Kidney (tissue), 14 donors: Measurements from ENCODE around the gene COPE. TPM values are rescaled to one million over a fixed set of nuclear protein-coding genes. Genes with fewer than 3 reads are reported as not detected.
A peak's percentile ranks its signal among the peaks of the same experiment; 100 is the strongest.

Experiments used
- DNase-seq, 5 donors: peaks; one replicate each; pipeline ENCODE4 v3.0.0-alpha.2; 2013 to 2020
- FAIRE-seq: peaks from 2 replicates; lab custom pipeline; 2012; peaks lifted over from hg19 to GRCh38; lab: Jason Lieb, UNC
- H3K27ac ChIP-seq, 2 donors: one replicate each; pipeline ENCODE4 v1.7.0; 2013; ENCODE audit warnings: low read depth in 2 of 2, low read length in 2 of 2, inconsistent platforms in 1 of 2
- H3K27me3 ChIP-seq: one replicate; pipeline ENCODE4 v1.7.1; 2013; ENCODE audit warnings: low read length, inconsistent platforms; ENCODE audit not compliant: control insufficient read depth, insufficient read depth
- H3K36me3 ChIP-seq, 3 donors: one replicate each; pipeline versions ENCODE4 v1.7.0 to v1.7.1; 2013; ENCODE audit warnings: low read length in 3 of 3, control low read depth in 1 of 3, inconsistent platforms in 1 of 3; ENCODE audit not compliant: insufficient read depth in 3 of 3, control insufficient read depth in 2 of 3
- H3K4me1 ChIP-seq, 3 donors: one replicate each; pipeline versions ENCODE4 v1.7.0 to v1.7.1; 2013; ENCODE audit warnings: low read length in 3 of 3, inconsistent platforms in 1 of 3, low read depth in 1 of 3; ENCODE audit not compliant: control insufficient read depth in 2 of 3, insufficient read depth in 2 of 3
- H3K4me3 ChIP-seq, 3 donors: one replicate each; pipeline versions ENCODE4 v1.7.0 to v1.8.1; 2013; ENCODE audit warnings: low read length in 3 of 3, control low read depth in 1 of 3, inconsistent platforms in 1 of 3
- H3K9ac ChIP-seq, 3 donors: one replicate each; pipeline versions ENCODE4 v1.7.0 to v1.7.1; 2013; ENCODE audit warnings: low read length in 3 of 3, control low read depth in 1 of 3, inconsistent platforms in 1 of 3
- H3K9me3 ChIP-seq, 3 donors: one replicate each; pipeline versions ENCODE4 v1.7.0 to v1.7.1; 2013; ENCODE audit warnings: low read length in 3 of 3, control low read depth in 1 of 3, inconsistent platforms in 1 of 3; ENCODE audit not compliant: control insufficient read depth in 2 of 3, insufficient read depth in 1 of 3
- intact Hi-C: fragments of 100-400 bp; cut with DNase I; formaldehyde crosslinking; loops from one replicate; pipeline ENCODE4 v1.11.1; 2022
- polyA plus RNA-seq: library from polyadenylated mRNA; stranded (reverse); fragments of 350-450 nt; fragmentation: Illumina TruSeq; extraction: RNeasy Lipid Tissue Mini Kit (QIAGEN cat#74804); gene quantifications from one replicate; pipeline ENCODE4 v1.2.3, GENCODE V29; 2014; ENCODE audit warnings: low read depth, low replicate concordance; ENCODE audit not compliant: insufficient read depth
- total RNA-seq: library from RNA; stranded (reverse); fragmentation: NEBNext Ultra II Directional; extraction: Animal tissue kit (Norgen Biotek cat#: 25700); gene quantifications from one replicate; pipeline ENCODE4 v1.2.1, GENCODE V29; 2021
- TF ChIP-seq, protein P1 (sequence below): IDR thresholded peaks from 3 replicates; pipeline ENCODE4 v1.5.1; 2012; ENCODE audit warnings: mild to moderate bottlenecking, moderate library complexity, borderline replicate concordance; ENCODE audit not compliant: insufficient read depth; ENCODE audit errors: extremely low read depth
- donor health status: control.
- donor health status: control.
- donor health status: control.
- donor health status: control.
- donor health status: control.
- donor health status: DM: yes; HTN: yes; CAD: no.
- donor health status: Normal renal cell carcinoma (clear cell type).

Gene COPE
- total and polyA plus RNA-seq, 2 donors from 2014 or later = 166 to 263 TPM

DNA sequence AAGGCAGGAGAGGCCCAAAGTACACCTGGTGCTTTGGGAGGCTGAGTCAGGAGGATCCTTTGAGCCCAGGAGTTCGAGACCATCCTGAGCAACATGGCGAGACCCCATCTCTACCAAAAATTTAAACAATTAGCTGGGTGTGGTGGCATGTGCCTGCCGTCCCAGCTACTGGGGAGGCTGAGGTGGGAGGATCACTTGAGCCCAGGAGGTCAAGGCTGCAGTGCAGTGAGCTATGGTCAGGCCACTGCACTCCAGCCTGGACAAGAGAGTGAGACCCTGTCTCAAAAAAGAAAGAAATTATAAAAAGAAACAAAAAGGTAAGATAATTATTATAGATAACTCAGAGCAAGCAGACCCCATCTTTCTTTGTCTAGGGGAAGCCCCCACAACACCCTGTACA, 20.0 kb upstream of the COPE start:
- Histone ChIP-seq H3K4me1 (peaks cover 0 to 4% (median 3%) of the 10 kb centered on the region in 3 donors), H3K4me3 (no peak overlapping the region), H3K27me3 (no peaks in the 10 kb centered on the region), H3K9me3 (no peaks in the 10 kb centered on the region), H3K9ac (no peak overlapping the region), H3K36me3 (no peaks in the 10 kb centered on the region), H3K27ac (no peak overlapping the region)
- no peak for DNase-seq
- TF ChIP-seq, protein P1, sequence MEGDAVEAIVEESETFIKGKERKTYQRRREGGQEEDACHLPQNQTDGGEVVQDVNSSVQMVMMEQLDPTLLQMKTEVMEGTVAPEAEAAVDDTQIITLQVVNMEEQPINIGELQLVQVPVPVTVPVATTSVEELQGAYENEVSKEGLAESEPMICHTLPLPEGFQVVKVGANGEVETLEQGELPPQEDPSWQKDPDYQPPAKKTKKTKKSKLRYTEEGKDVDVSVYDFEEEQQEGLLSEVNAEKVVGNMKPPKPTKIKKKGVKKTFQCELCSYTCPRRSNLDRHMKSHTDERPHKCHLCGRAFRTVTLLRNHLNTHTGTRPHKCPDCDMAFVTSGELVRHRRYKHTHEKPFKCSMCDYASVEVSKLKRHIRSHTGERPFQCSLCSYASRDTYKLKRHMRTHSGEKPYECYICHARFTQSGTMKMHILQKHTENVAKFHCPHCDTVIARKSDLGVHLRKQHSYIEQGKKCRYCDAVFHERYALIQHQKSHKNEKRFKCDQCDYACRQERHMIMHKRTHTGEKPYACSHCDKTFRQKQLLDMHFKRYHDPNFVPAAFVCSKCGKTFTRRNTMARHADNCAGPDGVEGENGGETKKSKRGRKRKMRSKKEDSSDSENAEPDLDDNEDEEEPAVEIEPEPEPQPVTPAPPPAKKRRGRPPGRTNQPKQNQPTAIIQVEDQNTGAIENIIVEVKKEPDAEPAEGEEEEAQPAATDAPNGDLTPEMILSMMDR = no peak
- intact Hi-C loops = no loop called here
- FAIRE-seq = no peak

DNA sequence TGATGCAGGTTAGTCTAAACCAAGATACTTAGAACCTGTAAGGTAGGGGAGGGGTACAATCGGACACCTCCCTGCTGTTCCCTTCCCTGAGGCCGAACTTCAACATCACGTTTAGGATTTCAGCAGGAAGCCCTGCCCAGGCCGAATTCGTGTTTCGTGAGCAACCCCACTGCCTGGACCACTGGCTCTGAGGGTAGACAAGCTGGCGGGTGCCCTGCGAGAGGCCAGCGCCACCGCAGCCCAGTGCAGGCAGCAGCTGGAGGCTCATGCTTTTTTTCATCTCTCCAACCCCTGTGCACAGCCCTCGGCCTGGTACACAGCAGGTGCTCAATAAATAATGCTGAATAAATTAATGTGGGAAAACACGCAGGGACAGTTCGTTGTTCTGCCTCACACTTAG, 14.1 kb upstream of the COPE start:
- Histone ChIP-seq H3K9ac (no peak overlapping the region), H3K36me3 (peaks cover 0 to 6% (median 0%) of the 10 kb centered on the region in 3 donors), H3K9me3 (no peaks in the 10 kb centered on the region), H3K4me3 (no peak overlapping the region), H3K27ac (no peak overlapping the region), H3K4me1 (no peaks in the 10 kb centered on the region), H3K27me3 (no peaks in the 10 kb centered on the region)
- FAIRE-seq (no peak), DNase-seq (no peak)
- TF ChIP-seq, protein P1 = no peak
- intact Hi-C loops = no loop called here

DNA sequence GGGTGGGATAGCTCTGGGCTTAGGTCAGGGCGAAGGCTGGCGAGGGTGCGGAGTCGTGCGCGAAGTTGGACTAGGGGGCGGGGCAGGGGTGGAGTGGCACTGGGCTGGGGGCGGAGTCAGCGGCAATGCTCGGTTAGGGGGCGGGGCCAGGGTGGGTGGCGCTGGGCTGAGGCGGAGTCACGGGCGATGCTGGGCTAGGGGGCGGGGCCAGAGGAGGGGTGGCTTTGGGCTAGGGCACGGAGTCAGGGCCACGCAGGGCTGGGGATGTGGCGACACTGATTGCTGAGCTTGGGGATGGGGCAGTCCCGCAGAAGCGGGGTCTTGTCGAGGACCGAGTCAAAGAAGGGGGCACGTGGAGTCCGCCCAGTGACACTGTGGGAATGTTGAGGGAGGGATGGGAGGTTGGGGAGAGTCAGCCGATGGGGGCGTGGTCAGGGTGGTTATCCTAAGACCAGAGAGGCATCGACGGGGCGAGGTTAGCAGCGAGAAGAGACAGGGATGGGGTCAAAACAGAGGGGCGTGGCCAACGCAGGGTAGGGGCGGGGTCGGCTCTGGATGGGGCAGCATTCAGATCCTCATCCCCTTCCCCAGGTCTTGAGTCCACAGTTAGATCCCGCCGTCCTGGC, 13.1 kb upstream of the COPE start:
- intact Hi-C loops = no loop called here
- FAIRE-seq (no peak), DNase-seq (peak; percentile 60 to 90 (median 76))
- Histone ChIP-seq H3K4me1 (no peaks in the 10 kb centered on the region), H3K9me3 (no peaks in the 10 kb centered on the region), H3K27me3 (no peaks in the 10 kb centered on the region), H3K27ac (no peak overlapping the region), H3K36me3 (peaks cover 0 to 6% (median 2%) of the 10 kb centered on the region in 3 donors), H3K9ac (no peak overlapping the region), H3K4me3 (no peak overlapping the region)
- TF ChIP-seq, protein P1 = no peak
